Natural killer cell (primary cell): ENCODE results near the gene OSTM1. TPM values are rescaled to one million over a fixed set of nuclear protein-coding genes. Genes with fewer than 3 reads are reported as not detected.

Experiments used
- ATAC-seq, 3 donors: fragments of 150-1000 bp in 2 of 3; fragments of 200-7000 bp in 1 of 3; cut with Tn5 transposase; 1 replicate in 1 of 3; 2 replicates in 2 of 3; pipeline ENCODE4 v1.10.0; 2021; ENCODE audit warnings: mild to moderate bottlenecking in 2 of 3, moderate library complexity in 2 of 3
- DNase-seq, 2 donors: peaks; one replicate each; pipeline versions ENCODE4 v3.0.0 to v3.0.0-alpha.2; 2013 to 2021; ENCODE audit warnings: mixed read lengths in 1 of 2
- H3K27ac ChIP-seq: one replicate; pipeline ENCODE4 v1.5.1; 2013; ENCODE audit warnings: mild to moderate bottlenecking, low read length
- H3K27me3 ChIP-seq: one replicate; pipeline ENCODE4 v1.6.1; 2013; ENCODE audit warnings: low read length; ENCODE audit not compliant: control insufficient read depth, insufficient read depth
- H3K36me3 ChIP-seq: one replicate; pipeline ENCODE4 v1.6.1; 2013; ENCODE audit warnings: low read length; ENCODE audit not compliant: control insufficient read depth, insufficient read depth
- H3K4me1 ChIP-seq: one replicate; pipeline ENCODE4 v1.6.1; 2013; ENCODE audit warnings: low read length; ENCODE audit not compliant: control insufficient read depth, insufficient read depth
- H3K4me3 ChIP-seq: one replicate; pipeline ENCODE4 v1.5.1; 2013; ENCODE audit warnings: low read length
- H3K9me3 ChIP-seq: one replicate; pipeline ENCODE4 v1.6.1; 2013; ENCODE audit warnings: low read length; ENCODE audit not compliant: control insufficient read depth, insufficient read depth
- H3K27ac Mint-ChIP-seq, 2 donors: one replicate each; pipeline ENCODE4 v1.8.0; 2022; ENCODE audit warnings: mild to moderate bottlenecking in 2 of 2, mixed read lengths in 2 of 2, moderate library complexity in 1 of 2
- H3K27me3 Mint-ChIP-seq, 2 donors: one replicate each; pipeline ENCODE4 v1.8.0; 2022; ENCODE audit warnings: low read depth in 2 of 2, mixed read lengths in 2 of 2
- H3K36me3 Mint-ChIP-seq: one replicate; pipeline ENCODE4 v1.8.0; 2022; ENCODE audit warnings: mixed read lengths
- H3K4me1 Mint-ChIP-seq, 2 donors: one replicate each; pipeline ENCODE4 v1.8.0; 2022; ENCODE audit warnings: mixed read lengths in 2 of 2
- H3K4me3 Mint-ChIP-seq: one replicate; pipeline ENCODE4 v1.8.0; 2022; ENCODE audit warnings: mild to moderate bottlenecking, moderate library complexity, mixed read lengths
- H3K9me3 Mint-ChIP-seq, 2 donors: one replicate each; pipeline ENCODE4 v1.8.0; 2022; ENCODE audit warnings: mixed read lengths in 2 of 2
- CTCF ChIP-seq: fragments of 200-600 bp; IDR thresholded peaks from one replicate; pipeline ENCODE4 v1.8.0; 2022; ENCODE audit warnings: antibody characterized with exemption
- WGBS: methylation state at CpG from one replicate; pipeline ENCODE4 v1.1.7; 2013; ENCODE audit warnings: missing lambda C conversion rate; ENCODE audit not compliant: insufficient coverage; 5-methylcytosine and 5-hydroxymethylcytosine counted together
- intact Hi-C: fragments of 100-400 bp; cut with micrococcal nuclease; formaldehyde crosslinking; loops from one replicate; pipeline ENCODE4 v1.14.2; 2022
- total RNA-seq, 4 donors: library from RNA; stranded (reverse); fragments of 120-200 nt in 1 of 4; gene quantifications; one replicate each; pipeline versions ENCODE4 v1.2.3 to v1.2.4, GENCODE V29; 2013 to 2022

The OSTM1 gene
- total RNA-seq, 3 donors from 2014 or later (not counting 1 experiment from before 2014, with no cell fraction given): 39.2 to 56.9 (median 49.1) TPM

DNA sequence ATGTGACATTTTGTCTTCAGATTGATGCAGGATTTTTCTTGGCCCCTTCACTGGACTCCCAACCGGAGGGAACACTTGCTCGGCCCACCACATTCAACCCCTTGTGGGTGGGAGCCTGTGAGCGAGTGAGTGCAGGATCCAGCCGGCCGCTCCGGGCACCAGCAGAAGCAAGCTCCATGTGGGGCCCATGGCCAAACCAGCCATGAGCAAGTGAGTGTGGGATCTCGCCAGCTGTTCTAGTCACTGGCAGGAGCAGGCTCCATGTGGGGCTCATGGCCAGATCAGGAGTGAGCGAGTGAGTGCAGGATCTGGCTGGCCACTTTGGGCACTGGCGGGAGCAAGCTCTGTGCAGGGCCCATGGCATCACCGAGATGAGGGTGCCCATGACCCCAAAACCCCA is 42.6 kb downstream of the OSTM1 start:
- WGBS: 96% methylated on average over 10 of the region's 10 CpGs
- Mint-ChIP-seq H3K4me3 (no peak overlapping the region), H3K36me3 (no peaks in the 10 kb centered on the region), H3K27me3 (no peaks in the 10 kb centered on the region), H3K9me3 (no peaks in the 10 kb centered on the region), H3K27ac (no peak overlapping the region), H3K4me1 (peaks cover 9 to 11% of the 10 kb centered on the region in 2 donors)
- no peak for TF ChIP-seq CTCF
- H3K4me1 ChIP-seq: peaks cover 6% of the 10 kb centered on the region
- no peaks in the 10 kb centered on the region for H3K36me3 ChIP-seq
- no peaks in the 10 kb centered on the region for H3K9me3 ChIP-seq
- H3K27ac ChIP-seq: no peak overlapping the region
- no peak for ATAC-seq
- no peaks in the 10 kb centered on the region for H3K27me3 ChIP-seq
- intact Hi-C loops: no loop called here
- no peak for DNase-seq
- H3K4me3 ChIP-seq: no peak overlapping the region

DNA sequence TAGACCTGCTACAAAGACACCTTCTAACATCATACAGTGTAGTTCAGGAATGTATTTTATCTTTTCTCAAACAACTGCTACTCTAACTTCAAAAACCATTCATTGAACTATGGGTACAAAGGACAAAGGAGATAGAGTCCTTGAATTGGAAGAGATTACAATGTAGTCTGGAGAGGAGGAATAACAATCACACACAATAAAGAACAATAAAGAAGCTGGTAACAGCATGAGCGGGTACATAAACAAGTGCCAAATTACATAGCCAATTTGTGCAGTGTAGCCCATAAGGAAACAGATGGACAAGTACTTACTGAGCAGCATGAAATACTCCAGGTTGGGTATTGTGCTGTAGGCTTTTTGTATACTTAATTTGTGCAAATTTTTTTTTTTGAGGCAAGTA is 44.3 kb downstream of the OSTM1 start:
- Mint-ChIP-seq H3K27ac (no peak overlapping the region), H3K9me3 (no peaks in the 10 kb centered on the region), H3K36me3 (no peaks in the 10 kb centered on the region), H3K27me3 (no peaks in the 10 kb centered on the region), H3K4me1 (no peaks in the 10 kb centered on the region), H3K4me3 (no peak overlapping the region)
- no peak overlapping the region for H3K4me3 ChIP-seq
- intact Hi-C loops: no loop called here
- H3K27ac ChIP-seq: no peak overlapping the region
- ATAC-seq (no peak), DNase-seq (no peak)
- WGBS: 100% methylated on average over 1 of the region's 1 CpG
- no peak for TF ChIP-seq CTCF
- no peaks in the 10 kb centered on the region for H3K27me3 ChIP-seq
- no peaks in the 10 kb centered on the region for H3K4me1 ChIP-seq
- H3K9me3 ChIP-seq: no peaks in the 10 kb centered on the region
- no peaks in the 10 kb centered on the region for H3K36me3 ChIP-seq

GRCh38 chr6:108029226-108029921 is 45.2 kb downstream of the OSTM1 start:
- Histone ChIP-seq H3K4me1 (no peaks in the 10 kb centered on the region), H3K27ac (no peak overlapping the region), H3K9me3 (no peaks in the 10 kb centered on the region), H3K27me3 (no peaks in the 10 kb centered on the region), H3K4me3 (no peak overlapping the region), H3K36me3 (no peaks in the 10 kb centered on the region)
- Mint-ChIP-seq H3K27ac (no peak overlapping the region), H3K27me3 (no peaks in the 10 kb centered on the region), H3K4me1 (no peaks in the 10 kb centered on the region), H3K9me3 (no peaks in the 10 kb centered on the region), H3K36me3 (no peaks in the 10 kb centered on the region), H3K4me3 (no peak overlapping the region)
- 94% methylated on average over 6 of the region's 6 CpGs for WGBS
- no peak for DNase-seq
- ATAC-seq: no peak
- intact Hi-C loops: no loop called here
- no peak for TF ChIP-seq CTCF

GRCh38 chr6:108027594-108027993 is 46.9 kb downstream of the OSTM1 start:
- no peak overlapping the region for H3K27ac Mint-ChIP-seq
- no peaks in the 10 kb centered on the region for H3K4me1 Mint-ChIP-seq
- no peaks in the 10 kb centered on the region for H3K9me3 ChIP-seq
- ATAC-seq (no peak), DNase-seq (no peak)
- H3K27me3 ChIP-seq: no peaks in the 10 kb centered on the region
- WGBS: 100% methylated on average over 2 of the region's 3 CpGs
- no peaks in the 10 kb centered on the region for H3K27me3 Mint-ChIP-seq
- TF ChIP-seq CTCF: no peak
- no peaks in the 10 kb centered on the region for H3K36me3 ChIP-seq
- intact Hi-C loops: no loop called here
- H3K9me3 Mint-ChIP-seq: no peaks in the 10 kb centered on the region
- H3K4me1 ChIP-seq: no peaks in the 10 kb centered on the region
- H3K4me3 Mint-ChIP-seq: no peak overlapping the region
- no peak overlapping the region for H3K27ac ChIP-seq
- no peak overlapping the region for H3K4me3 ChIP-seq
- no peaks in the 10 kb centered on the region for H3K36me3 Mint-ChIP-seq
